Fibroblast of skin of left biceps (primary cell): ENCODE measurements around the gene PHF21B.

Source experiments
- DNase-seq, 2 experiments: peaks; one replicate each; pipeline ENCODE4 v3.0.0-alpha.2; 2013; ENCODE audit warnings: low read depth in 2 of 2

PHF21B gene

DNA sequence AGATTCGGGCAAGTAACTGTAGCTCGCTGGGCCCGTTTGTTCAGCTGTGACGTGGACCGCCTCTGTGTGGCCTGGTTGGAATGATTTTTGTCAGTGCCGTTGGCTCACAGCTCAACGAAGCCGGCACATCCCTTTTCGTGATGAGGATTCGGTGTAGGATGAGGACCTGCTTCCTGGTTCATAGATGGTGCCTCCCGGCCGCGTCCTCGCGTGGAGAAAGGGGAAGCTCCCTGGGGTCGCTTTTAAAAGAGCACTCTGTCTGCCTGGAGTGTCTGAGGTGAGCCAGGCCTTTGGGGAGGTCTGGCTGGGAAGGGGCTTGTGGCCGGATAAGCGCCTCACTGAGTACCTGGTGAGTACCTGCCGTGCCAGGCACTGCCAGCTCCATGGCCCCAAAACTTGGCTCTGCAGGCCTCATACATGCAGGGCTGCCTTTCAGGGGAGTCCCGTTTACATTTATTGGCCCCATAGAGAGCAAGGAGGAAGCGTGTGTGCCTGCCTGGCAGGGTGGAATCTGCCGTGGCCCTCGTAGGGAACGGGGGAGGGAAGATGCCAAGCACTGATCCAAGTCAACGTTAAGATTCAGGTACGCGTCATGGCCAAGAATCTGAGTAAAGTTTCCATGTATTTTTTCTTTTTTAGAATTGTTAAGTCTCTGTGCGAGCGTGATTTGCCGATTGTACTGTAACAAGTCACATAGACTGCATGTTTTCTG is 169.0 kb downstream of the PHF21B start:
- DNase-seq: no peak

DNA sequence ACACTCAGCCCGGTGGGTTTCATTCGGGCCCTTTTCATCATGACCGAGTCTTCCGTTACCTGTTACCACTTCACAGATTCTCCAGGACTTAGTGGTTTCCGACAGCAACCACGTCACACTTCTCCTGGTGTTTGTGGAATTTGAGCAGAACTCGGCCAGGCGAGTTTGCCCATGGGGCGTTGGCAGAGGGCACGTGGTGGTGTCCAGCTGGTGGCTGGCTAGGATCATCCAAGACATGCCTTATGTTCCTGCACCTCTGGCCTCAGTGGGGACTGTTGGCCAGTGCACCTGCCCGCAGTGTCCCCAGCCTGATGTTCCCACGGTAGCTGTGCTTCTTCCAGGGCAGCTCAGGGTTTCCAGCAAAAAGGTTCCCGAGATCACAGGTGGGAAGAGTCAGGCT is 170.1 kb downstream of the PHF21B start:
- DNase-seq: no peak

DNA sequence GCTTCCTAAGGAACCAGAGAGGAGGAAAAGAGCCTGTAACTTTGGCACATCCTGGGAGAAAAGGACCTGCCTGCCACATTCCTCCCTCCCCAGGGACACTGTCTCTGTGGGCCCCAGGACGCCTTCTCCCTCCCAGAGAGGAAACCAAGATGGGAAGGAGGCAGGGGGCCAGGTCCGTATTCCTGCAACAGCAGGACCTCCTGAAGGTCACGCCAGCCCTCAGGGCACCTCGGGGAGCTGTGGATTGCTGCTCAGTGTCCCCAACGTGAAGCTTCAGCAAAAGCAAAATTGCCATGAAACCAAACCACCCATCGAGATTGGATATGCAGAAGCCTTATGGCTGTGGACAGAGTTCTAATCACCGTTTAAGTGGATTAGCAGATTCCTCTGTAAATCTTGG is 170.7 kb downstream of the PHF21B start:
- no peak for DNase-seq

DNA sequence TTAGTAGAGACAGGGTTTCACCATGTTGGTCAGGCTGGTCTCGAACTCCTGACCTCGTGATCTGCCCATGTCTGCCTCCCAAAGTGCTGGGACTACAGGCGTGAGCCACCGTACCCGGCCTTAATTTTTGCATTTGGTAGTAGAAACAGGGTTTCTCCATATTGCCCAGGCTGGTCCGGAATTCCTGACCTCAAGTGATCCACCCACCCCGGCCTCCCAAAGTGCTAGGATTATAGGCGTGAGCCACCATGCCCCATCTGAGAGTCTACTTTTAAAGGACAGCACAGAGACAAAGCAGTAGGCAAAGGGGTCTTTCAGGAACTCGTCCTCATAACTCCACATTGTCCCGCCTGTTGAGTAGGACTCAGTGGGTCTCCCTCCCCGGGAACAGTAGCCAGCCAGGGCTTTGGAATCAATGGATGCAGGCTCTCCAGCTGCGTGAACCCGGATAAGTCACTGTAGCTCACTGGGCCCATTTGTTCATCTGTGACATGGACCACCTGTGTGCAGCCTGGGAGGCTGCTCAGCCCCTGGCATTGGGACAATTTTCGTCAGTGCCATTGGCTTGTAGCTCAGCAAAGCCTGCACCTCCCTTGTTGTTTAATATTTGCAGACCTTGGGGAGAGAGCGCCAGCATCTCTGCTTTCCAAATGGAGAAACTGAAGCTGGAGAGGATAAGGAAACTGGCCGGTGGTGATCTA is 171.3 kb downstream of the PHF21B start:
- DNase-seq: no peak

DNA sequence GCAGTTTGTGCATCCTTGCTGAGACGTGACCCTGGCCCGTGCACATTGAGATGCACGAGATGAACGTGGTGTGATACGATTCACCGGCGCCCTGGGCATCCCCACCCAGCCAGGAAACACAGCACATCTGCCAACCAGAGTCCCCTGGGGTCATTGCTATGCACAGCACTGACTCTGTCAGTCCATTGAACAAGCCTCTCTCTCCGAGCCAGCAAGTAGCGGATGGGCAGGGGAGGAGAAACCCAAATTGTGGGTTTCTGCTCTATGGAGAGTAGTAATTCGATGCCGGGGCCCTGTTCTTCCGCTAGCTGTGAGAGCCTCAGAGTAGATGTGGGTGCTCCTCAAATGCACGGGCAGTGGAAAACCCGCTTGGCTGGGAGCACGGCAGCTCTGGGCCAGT is 172.3 kb downstream of the PHF21B start:
- no peak for DNase-seq

DNA sequence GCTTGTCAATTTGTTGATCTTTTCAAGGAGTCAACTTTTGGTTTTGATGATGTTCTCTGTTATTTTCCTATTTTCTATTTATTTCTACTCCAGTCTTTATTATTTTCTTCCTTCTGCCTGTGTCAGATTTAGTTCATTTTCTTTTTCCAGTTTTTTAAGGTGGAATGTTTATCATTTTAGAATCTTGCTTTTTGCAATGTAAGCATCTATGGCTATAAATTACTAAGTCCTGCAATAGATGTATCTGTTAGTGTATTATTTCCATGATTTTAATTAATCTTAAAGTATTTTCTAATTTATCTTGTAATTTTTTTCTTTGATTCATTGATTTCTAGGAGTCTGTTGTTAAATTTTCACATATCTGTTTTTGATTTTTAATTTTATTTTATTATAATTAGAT is 175.7 kb downstream of the PHF21B start:
- DNase-seq: no peak

DNA sequence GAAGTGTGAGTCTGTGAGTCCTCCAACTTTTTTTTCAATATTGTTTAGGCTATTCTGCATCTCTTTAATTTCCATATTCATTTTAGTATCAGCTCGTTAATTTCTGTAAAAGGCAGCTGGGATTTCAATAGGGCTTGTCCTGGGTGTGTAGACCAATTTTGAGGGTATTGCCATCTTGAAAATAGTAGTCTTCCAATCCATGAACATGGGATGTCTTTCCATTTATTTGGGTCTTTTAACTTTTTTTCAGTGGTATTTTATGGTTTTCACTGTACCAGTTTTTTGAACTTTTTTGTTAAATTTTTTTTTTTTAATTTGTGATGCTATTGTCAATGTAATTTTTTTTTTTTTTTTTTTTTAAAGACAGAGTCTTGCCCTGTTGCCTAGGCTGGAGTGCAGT is 177.9 kb downstream of the PHF21B start:
- DNase-seq: no peak
